NT2/D1 (cell line): ENCODE data around the gene DCTN3.

ENCODE experiments used
- SUZ12 ChIP-seq: IDR thresholded peaks from 2 replicates; pipeline ENCODE4 v1.6.1; 2011; ENCODE audit not compliant: insufficient read length, insufficient read depth; ENCODE audit errors: extremely low read depth
- YY1 ChIP-seq: IDR thresholded peaks from 2 replicates; pipeline ENCODE4 v1.6.1; 2011; ENCODE audit not compliant: insufficient read length, insufficient read depth
- ZNF274 ChIP-seq: IDR thresholded peaks from 2 replicates; pipeline ENCODE4 v1.6.1; 2011; ENCODE audit warnings: mild to moderate bottlenecking, low read depth, low read length

GRCh38 chr9:34646211-34647083, 26.2 kb upstream of the DCTN3 start, which contains the start of gene GALT:
- TF ChIP-seq ZNF274: no peak
- no peak for TF ChIP-seq SUZ12
- TF ChIP-seq YY1: no peak
